Measurements from ENCODE around the gene XXYLT1.
A peak's percentile ranks its signal among the peaks of the same experiment; 100 is the strongest.
"Not testable (repeated sequence)": the region's sequence is repeated elsewhere in the genome, so short reads cannot be mapped to it uniquely, and the experiment has no call there.

Gene XXYLT1, protein sequence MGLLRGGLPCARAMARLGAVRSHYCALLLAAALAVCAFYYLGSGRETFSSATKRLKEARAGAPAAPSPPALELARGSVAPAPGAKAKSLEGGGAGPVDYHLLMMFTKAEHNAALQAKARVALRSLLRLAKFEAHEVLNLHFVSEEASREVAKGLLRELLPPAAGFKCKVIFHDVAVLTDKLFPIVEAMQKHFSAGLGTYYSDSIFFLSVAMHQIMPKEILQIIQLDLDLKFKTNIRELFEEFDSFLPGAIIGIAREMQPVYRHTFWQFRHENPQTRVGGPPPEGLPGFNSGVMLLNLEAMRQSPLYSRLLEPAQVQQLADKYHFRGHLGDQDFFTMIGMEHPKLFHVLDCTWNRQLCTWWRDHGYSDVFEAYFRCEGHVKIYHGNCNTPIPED

DNA sequence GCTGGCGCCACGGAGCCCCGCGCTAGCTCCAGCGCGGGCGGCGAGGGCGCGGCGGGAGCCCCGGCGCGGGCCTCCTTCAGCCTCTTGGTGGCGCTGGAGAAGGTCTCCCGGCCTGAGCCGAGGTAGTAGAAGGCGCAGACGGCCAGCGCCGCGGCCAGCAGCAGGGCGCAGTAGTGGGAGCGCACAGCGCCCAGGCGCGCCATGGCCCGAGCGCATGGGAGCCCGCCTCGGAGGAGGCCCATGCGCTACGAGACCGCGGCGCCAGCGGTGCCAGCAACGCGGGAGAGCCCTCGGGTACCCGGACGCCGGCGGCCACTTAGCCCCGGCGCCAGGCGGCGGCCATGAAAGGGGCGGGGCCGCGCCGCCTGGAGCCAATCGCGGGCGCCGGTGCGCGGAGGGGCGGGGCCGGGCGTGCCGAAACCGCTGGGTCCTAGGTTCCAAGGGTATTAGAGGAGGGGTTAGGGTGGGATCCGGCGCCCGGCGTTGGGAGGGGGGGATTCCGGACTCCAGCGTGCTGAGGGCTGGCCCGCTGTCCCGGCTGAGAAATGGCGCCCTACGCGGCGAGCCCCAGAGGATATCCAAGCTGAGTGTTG is at the start of gene XXYLT1:
Gene XXYLT1 (minus strand): TSS at position 343 of the 593 bp plus-strand sequence. CDS start 101 bp downstream, at position 242.
- DNase-seq, result peak; percentile 91

- DNase-seq, result no peak
Measured at GRCh38 chr3:195319060-195319459, 48.1 kb upstream of the XXYLT1 start.

GRCh38 chr3:195312714-195313113 is 41.8 kb upstream of the XXYLT1 start:
- no peak for DNase-seq

DNA sequence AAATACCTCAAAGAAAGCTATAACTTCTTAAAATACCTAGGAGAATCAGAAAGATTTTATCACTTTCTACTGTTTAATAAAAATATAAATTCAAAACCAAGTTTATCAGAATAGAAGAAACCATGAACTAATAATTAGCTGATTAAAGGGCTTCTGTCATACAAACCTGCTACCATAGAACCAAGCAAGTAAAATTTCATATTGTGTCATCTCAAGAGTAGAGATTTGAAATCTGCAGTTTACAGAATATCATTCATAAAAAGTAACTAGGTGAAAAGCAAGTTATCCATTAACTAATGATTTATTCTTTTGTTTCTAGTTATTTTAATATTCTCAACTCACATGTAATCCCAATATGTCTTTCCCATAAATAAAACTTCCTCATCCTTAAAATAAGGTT is 36.8 kb upstream of the XXYLT1 start:
- DNase-seq, result no peak

DNA sequence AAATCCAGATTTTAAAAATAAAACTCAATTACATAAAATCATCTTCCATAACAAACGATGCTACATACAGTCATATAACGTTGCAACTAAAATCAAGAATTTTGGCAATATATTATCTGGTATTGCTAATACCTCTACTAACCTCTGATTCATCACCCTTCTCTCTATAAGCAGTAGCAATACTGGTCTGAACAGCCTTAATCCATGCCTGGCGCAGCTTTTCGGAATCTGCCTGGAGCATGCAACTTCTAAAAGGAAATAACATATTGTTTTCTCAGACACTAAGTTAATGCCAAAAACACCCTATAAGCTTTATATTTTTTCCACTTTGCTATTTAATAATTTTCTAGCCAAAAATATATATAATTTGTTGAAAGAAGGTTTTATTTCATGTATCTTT is 35.4 kb upstream of the XXYLT1 start:
- no peak for DNase-seq

- DNase-seq, result no peak
Measured at GRCh38 chr3:195302431-195302830, 31.5 kb upstream of the XXYLT1 start.

DNA sequence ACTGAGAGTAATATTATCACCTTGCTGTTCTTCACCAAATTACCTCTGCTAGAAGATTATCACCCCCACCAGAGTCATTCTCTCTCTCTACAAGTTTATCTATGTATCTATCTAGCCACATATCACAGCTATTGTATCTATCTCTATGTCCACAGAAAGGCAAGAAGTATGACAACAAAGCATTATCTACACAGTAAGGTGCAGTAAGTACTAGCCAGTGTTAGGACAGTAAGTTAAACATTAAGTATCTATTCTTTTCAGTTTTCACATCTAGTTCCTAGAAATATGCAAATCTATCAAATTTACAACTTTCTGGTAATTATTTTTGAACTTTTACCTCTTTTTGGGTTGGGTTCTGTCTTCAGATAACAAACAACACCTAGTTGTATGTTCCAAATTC is 26.5 kb upstream of the XXYLT1 start:
- DNase-seq, result no peak

DNA sequence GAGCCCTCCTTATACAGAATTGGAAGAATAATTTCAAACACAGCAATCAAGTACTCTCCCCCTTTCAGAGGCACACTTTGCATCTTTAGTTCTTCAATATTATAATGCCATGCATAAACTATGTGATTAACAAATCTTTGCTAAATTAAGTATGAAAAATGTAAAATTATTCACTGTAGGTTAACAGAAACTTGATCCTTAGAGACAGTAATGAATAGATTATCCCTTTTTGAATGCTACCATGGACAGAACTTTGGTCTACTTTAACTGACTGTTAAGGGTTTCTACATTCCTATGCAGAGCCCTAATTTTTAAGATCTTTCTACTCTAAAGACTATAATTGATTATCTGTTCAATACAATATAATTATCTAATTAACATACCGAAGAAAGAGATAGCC is 25.7 kb upstream of the XXYLT1 start:
- DNase-seq, result no peak

DNA sequence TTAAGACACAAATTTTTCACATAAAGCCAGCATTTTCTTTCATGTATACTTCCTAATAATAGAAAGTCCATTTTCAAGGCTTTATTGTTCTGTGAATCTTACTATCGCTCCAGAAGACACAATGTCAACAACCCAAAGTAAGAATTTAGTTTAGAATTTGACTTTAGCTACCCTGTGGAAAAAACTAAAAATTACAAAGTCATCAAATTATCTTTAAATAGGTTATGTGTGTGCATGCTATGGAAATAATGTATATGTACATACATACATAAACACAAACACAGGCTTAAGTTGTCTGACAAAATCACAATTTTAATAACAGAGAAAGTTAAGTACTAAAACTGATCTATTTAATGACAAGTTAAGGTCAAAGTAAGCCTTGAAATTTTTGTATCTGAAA is 20.2 kb upstream of the XXYLT1 start:
- no peak for DNase-seq

DNA sequence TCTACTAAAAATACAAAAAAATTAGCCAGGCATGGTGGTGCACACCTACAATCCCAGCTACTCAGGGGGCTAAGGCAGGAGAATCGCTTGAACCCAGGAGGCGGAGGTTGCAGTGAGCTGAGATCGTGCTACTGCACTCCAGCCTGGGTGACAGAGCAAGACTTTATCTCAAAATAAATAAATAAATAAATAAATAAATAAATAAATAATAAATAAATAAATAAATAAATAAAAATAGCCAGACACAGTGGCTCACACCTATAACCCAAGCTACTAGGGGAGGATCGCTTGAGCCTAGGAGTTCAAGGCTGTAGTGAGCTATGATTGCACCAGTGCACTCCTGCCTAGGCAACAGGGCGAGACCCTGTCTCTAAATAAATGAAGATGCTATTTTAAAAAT is 19.7 kb upstream of the XXYLT1 start:
- DNase-seq, result not testable (repeated sequence)

DNA sequence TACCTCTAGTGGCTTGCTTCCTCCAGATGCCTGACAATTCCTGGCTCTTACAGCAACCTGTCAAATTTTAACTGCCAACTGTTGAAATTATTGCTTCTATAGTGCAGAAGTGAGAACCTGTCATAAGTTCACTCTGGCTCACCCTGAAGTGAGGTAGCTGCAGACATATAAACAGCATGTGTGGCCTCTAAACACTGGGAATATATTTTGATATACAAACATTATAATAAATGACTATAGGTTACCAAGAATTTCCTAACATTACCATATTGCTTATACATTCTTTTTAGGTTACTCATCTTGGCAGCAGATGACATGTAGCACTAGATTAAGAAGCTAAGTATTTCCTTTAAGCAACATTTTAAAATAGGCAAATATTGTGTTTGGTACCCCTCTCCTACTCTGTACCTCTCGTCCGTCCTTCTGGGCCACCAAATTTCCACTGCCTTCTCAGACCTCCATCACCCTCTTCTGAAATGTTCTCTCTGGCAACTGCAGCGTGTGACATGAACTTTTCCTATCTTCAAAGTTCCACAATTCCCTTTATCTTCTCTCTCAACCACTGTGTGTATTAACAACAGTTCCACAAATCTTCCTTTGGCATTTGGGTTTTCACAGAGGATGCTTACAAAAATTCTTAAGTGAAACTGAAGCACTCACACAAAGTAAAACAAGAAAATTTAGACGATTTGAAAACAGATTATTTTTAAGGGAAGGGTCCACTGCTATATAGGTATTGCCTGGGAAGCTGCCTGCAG is 15.3 kb upstream of the XXYLT1 start:
- DNase-seq, result no peak

DNA sequence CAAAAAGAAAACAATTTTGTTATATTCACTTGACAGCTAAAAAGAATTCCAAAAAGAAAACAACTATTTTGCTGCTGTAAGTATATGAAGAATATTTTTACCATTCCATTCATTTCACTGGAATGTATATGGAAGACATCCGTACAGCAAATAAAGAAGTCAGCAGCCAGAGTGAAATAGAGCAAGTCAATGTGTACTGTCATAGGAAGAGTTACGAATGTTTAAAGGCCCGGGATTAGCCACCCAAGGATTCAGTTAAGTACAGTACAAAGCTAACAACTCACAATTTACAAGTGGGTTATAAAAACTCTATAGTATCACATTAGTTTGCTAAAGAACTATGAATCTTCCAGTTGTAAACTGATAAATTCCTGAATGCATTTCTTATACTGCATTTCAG is 14.4 kb upstream of the XXYLT1 start:
- no peak for DNase-seq

DNA sequence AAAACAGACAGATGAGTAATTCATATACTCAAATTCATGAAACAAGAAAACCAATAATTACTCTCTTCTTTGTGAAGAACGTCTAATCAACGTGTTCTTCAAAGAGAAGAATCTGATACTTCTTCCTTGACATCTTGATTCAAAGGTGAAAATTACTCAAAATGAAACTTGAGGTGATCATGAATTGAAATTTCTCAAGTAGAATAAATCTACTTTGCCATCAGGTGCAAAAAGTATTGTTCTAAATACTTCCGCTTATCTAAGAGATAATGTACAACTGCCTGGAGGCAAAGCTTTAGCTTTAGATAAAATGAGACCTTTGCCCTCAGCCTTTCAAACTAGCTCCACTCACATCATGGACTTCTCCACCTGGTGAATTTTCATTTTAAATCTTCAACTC is 13.9 kb upstream of the XXYLT1 start:
- DNase-seq, result no peak

DNA sequence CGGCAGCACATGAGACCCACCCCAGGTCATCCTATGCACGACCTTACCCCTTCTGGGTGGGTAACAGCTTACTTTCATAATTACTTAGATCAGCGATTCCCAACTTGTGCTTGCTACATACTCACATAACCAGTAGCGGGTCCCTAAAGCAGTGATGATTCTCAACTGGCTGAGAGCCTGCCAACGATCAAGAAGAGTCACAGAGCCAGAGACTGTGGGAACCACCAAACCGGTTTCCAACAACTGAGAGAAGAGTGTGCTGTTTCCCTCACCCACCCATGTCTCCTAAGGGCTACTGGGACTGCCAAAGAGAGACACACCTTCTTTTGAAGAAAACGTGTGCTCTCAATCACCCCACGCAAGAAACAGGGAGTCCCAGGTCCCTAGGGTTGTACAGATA is 12.0 kb upstream of the XXYLT1 start:
- DNase-seq, result no peak

DNA sequence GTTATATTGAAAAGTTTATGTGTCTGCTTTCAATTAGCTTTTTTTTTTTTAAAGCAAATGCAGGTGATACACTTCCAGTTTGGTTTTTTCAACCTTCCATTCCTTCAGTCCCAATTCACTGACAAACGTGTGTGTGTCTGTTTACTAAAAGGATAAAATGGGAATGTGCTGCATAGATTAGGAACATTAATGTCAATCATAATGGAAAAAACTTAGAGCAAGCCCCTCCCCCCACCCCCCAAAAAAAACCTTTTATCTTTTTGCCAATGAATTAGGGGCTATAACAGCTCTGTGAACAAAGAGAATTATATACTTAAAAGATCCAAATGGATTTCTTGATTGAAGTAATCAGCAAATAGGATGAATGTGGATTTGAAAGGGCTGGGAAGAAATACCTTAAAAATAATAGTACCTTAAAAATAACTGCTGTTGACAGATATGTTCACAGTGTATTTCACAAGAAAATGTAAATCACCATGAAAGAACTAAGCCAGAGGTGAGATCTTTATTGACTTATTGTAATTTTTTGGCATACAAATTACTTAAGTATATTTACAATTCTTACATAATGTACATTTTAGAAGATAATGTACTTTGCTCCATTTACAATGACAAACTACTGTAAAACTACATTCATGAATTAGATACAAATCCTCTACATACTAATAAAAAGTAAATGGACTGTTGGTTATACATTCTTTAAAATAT is 3.5 kb upstream of the XXYLT1 start:
- DNase-seq, result no peak

- peak; percentile 91 for DNase-seq
Measured at GRCh38 chr3:195271410-195272243, 668 bp upstream of the XXYLT1 start.

DNA sequence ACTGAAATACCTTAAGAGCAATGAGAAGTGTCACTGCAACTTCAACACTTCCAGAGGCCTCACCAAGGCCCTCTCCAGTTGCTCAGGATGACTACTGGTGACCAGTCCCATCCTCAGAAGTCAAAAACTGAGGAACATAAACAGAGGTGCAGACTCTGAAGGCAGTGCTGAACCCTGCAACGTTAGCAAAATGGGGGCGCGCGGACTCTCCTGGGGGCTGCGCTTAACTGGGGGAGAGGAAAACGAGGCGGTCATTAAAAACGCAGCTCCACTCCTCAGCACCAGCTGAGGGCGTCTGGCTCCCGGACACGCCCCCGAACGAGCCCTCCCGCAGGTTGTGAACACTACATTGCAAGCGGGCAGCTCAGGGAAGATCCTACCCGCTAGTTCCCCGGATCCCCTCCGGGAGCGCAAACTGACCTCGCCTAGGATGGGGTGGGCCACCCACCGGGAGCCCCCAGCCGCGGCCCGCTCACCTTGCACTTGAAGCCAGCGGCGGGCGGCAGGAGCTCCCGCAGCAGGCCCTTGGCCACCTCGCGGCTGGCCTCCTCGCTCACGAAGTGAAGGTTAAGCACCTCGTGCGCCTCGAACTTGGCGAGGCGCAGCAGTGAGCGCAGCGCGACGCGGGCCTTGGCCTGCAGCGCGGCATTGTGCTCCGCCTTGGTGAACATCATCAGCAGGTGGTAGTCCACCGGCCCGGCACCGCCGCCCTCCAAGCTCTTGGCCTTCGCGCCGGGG is 711 bp downstream of the XXYLT1 start:
- DNase-seq, result peak; percentile 46

DNA sequence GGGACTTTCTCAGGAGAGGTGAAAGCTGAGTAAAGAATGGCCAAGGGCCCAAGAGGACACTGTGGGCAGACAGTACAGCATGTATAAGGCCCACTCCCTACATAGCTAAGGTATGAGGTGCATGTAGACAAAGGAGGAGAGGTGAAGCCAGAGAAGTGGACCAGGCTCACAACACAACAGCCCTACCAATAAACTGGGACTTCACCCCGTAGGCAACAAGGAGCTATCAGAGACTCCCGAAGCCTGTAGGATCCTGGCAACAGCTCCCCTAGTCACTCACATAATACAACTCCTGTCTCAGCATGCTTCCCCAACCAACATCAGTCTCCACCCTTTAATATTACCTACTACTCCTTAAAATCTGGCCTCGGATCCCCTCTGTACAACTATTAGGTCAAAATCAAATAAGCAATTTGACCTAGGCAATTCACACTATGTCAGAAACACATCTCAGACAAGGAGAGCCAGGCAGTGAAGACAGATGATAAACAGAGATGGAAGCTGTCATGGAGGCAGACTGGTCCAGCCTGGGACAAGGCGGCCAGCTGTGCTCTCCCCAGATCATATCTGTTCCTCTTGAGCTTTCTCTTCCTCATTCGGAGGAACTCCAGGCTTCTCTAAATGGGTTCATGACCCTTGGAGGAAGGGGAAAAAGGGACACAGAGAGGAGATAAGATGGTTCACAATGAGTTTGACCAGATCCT is 1.4 kb downstream of the XXYLT1 start:
- DNase-seq, result no peak

DNA sequence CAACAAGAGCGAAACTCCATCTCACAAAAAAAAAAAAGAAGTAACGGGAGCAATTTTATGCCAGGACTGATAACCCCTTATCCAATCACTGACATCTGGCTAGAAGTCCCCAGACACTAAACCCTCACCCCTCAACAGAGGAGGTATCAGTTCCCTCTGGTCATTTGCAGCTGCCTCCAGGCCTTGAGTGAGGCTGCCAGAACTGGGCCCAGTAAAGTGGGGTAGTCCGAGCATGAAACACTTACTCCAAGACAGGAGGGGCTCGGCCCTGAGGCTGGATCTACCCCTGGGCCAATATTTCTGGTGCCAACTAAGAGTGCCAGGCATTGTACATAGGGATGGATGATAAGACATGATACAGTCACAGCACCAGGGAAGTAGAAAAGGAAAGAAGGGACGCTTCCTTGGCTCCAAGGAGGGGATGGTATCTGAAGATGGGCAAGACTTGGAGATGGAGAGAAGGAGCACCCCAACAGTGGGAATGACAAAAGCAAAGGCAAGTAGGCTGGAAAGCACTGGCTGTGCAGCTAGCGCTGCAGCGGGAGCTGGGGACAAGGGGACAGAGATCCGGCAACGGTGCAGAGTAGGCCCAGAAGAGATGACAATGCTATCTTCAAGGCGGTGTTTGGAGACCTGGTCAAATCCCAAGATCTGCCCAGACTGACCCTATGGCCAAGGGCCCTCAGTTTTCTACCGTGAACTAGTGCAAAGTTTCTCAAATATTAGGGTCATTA is 2.2 kb downstream of the XXYLT1 start:
- DNase-seq, result no peak

DNA sequence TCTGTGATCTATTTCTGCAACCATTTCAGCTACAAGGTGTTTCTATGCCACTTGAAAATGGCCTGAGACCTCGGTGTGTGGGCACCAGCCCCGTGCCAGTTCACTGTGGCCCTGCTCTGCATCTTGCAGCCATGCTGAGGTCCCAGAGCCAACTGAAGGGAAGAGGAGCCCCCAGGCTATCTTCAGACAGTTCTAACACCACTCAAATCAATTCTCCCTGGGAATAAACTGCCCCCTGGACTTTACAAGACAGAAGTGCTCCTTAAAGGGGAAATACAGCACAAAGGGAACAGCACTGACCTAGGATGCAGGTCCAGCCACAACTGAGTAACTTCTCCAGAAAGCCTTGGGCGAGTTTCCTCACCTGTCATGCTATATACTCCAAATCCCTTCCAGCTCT is 3.9 kb downstream of the XXYLT1 start:
- DNase-seq, result no peak
